Measurements from ENCODE around the gene TECTA. TPM values are rescaled to one million over a fixed set of nuclear protein-coding genes. Genes with fewer than 3 reads are reported as not detected.

Gene TECTA
- polyA plus RNA-seq, 3 donors = 0.45 TPM; not detected in 2

DNA sequence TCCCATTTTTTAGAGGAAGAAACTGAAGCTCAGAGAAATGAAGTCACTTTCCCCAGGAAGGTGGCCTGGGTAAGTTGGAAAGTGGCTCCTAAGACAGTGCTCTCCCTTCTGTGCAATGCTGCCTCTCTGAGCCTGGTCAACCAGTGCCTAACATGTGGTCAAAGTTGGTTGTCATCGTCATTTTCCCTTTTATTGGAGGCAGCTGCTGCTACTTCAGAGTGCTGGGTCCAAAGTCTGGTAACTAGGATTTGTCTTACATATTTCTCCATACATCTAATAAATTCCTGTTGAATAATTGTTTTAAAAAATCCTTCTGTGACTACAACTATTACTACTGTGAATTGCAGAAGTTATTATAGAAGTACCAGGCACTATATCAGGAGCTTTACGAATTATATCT lies 48.1 kb downstream of the TECTA start:
- no peak overlapping the region for H3K27ac ChIP-seq (ENCODE audit: low read depth in 1 of 2, low read length in 2 of 2)
- WGBS (ENCODE audit: insufficient coverage) = no CpG with 5 or more reads among the region's 2 CpGs
- H3K36me3 ChIP-seq (replicated peaks in 1 of 2; ENCODE audit: control insufficient read depth in 1 of 2, insufficient read depth in 2 of 2, low read length in 2 of 2) = no peaks in the 10 kb centered on the region
- no peak overlapping the region for H3K9ac ChIP-seq (ENCODE audit: insufficient read depth, low read length, poor library complexity, severe bottlenecking)
- no peaks in the 10 kb centered on the region for H3K9me3 ChIP-seq (replicated peaks in 1 of 2; ENCODE audit: control insufficient read depth in 1 of 2, insufficient read depth in 1 of 2, low read length in 2 of 2)
- no peak overlapping the region for H2AFZ ChIP-seq (ENCODE audit: insufficient read depth, low read depth, low read length, poor library complexity, severe bottlenecking)
- H3K4me2 ChIP-seq (replicated peaks; ENCODE audit: extremely low read depth, low read length, poor library complexity, severe bottlenecking) = no peak overlapping the region
- H3K79me2 ChIP-seq (ENCODE audit: insufficient read depth, low read length) = no peaks in the 10 kb centered on the region
- H3K4me3 ChIP-seq (replicated peaks in 1 of 3; ENCODE audit: low read depth in 2 of 3, low read length in 3 of 3) = no peak overlapping the region
- no peak for DNase-seq
- no peaks in the 10 kb centered on the region for H3K9me3 Mint-ChIP-seq
- H3K4me3 Mint-ChIP-seq = no peak overlapping the region
- H3K4me1 ChIP-seq (ENCODE audit: control insufficient read depth in 1 of 2, insufficient read depth in 2 of 2, low read length in 2 of 2) = no peaks in the 10 kb centered on the region
- no peaks in the 10 kb centered on the region for H3K4me1 Mint-ChIP-seq
- H3K36me3 Mint-ChIP-seq = no peaks in the 10 kb centered on the region
- intact Hi-C loops (cut with micrococcal nuclease) = no loop called here
- no peaks in the 10 kb centered on the region for H4K20me1 ChIP-seq (ENCODE audit: insufficient read depth, low read length)
- H3K27ac Mint-ChIP-seq = no peak overlapping the region
- H3K27me3 Mint-ChIP-seq (ENCODE audit: low read depth in 3 of 3) = peaks cover 2 to 4% (median 4%) of the 10 kb centered on the region in 3 donors
- TF ChIP-seq, protein P1, sequence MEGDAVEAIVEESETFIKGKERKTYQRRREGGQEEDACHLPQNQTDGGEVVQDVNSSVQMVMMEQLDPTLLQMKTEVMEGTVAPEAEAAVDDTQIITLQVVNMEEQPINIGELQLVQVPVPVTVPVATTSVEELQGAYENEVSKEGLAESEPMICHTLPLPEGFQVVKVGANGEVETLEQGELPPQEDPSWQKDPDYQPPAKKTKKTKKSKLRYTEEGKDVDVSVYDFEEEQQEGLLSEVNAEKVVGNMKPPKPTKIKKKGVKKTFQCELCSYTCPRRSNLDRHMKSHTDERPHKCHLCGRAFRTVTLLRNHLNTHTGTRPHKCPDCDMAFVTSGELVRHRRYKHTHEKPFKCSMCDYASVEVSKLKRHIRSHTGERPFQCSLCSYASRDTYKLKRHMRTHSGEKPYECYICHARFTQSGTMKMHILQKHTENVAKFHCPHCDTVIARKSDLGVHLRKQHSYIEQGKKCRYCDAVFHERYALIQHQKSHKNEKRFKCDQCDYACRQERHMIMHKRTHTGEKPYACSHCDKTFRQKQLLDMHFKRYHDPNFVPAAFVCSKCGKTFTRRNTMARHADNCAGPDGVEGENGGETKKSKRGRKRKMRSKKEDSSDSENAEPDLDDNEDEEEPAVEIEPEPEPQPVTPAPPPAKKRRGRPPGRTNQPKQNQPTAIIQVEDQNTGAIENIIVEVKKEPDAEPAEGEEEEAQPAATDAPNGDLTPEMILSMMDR (IDR thresholded peaks at IDR 0.05) = no peak
- no peaks in the 10 kb centered on the region for H3K27me3 ChIP-seq (ENCODE audit: control insufficient read depth in 2 of 2, insufficient read depth in 2 of 2, low read length in 2 of 2)

DNA sequence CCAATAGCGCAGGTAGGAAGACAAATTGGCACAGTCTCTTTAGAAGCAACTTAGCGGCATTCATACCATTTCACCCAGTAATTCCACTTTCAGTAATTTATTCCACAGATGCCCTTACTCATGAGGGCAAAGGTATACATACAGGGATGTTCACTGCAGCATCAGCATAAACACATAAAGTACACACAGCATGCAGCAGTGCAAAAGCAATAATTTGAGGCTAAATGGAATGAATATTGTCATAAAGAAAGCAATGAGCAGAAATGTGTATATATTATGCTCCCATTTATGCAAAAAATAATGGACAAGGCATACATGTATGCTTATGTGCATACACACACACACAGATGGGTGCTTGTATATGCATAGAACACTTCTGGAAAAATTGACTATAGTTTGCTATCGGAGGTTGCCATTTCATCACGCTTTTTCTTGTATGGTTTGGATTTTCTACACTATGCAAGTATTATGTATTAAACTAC lies 50.2 kb downstream of the TECTA start:
- no peaks in the 10 kb centered on the region for H3K27me3 ChIP-seq (ENCODE audit: control insufficient read depth in 2 of 2, insufficient read depth in 2 of 2, low read length in 2 of 2)
- Mint-ChIP-seq H3K4me3 (no peak overlapping the region), H3K4me1 (no peaks in the 10 kb centered on the region), H3K27me3 (ENCODE audit: low read depth in 3 of 3) (peaks cover 2 to 4% (median 4%) of the 10 kb centered on the region in 3 donors), H3K9me3 (no peaks in the 10 kb centered on the region), H3K27ac (no peak overlapping the region), H3K36me3 (no peaks in the 10 kb centered on the region)
- no peak for DNase-seq
- WGBS (ENCODE audit: insufficient coverage) = no CpG with 5 or more reads among the region's 4 CpGs
- no peak overlapping the region for H3K9ac ChIP-seq (ENCODE audit: insufficient read depth, low read length, poor library complexity, severe bottlenecking)
- H2AFZ ChIP-seq (ENCODE audit: insufficient read depth, low read depth, low read length, poor library complexity, severe bottlenecking) = no peak overlapping the region
- TF ChIP-seq, protein P1 (IDR thresholded peaks at IDR 0.05) = no peak
- intact Hi-C loops (cut with micrococcal nuclease) = no loop called here
- H4K20me1 ChIP-seq (ENCODE audit: insufficient read depth, low read length) = no peaks in the 10 kb centered on the region
- no peak overlapping the region for H3K27ac ChIP-seq (ENCODE audit: low read depth in 1 of 2, low read length in 2 of 2)
- H3K36me3 ChIP-seq (replicated peaks in 1 of 2; ENCODE audit: control insufficient read depth in 1 of 2, insufficient read depth in 2 of 2, low read length in 2 of 2) = no peaks in the 10 kb centered on the region
- no peak overlapping the region for H3K4me3 ChIP-seq (replicated peaks in 1 of 3; ENCODE audit: low read depth in 2 of 3, low read length in 3 of 3)
- H3K9me3 ChIP-seq (replicated peaks in 1 of 2; ENCODE audit: control insufficient read depth in 1 of 2, insufficient read depth in 1 of 2, low read length in 2 of 2) = no peaks in the 10 kb centered on the region
- H3K79me2 ChIP-seq (ENCODE audit: insufficient read depth, low read length) = no peaks in the 10 kb centered on the region
- H3K4me1 ChIP-seq (ENCODE audit: control insufficient read depth in 1 of 2, insufficient read depth in 2 of 2, low read length in 2 of 2) = no peaks in the 10 kb centered on the region
- no peak overlapping the region for H3K4me2 ChIP-seq (replicated peaks; ENCODE audit: extremely low read depth, low read length, poor library complexity, severe bottlenecking)

Measured in CD14-positive monocyte (primary cell).